Mucosa of rectum (tissue), 2 donors: ENCODE measurements around the gene TGFBR3.

Experiments used
- H3K27ac ChIP-seq, 2 donors: one replicate each; pipeline ENCODE4 v1.7.0; 2013; ENCODE audit warnings: inconsistent platforms in 2 of 2, low read depth in 2 of 2, low read length in 2 of 2
- H3K27me3 ChIP-seq, 2 donors: one replicate each; pipeline ENCODE4 v1.7.0; 2013; ENCODE audit warnings: low read length in 2 of 2; ENCODE audit not compliant: control insufficient read depth in 2 of 2, insufficient read depth in 2 of 2
- H3K36me3 ChIP-seq, 2 donors: one replicate each; pipeline ENCODE4 v1.7.0; 2013; ENCODE audit warnings: low read length in 2 of 2; ENCODE audit not compliant: control insufficient read depth in 2 of 2, insufficient read depth in 2 of 2
- H3K4me1 ChIP-seq, 2 donors: one replicate each; pipeline ENCODE4 v1.7.0; 2013; ENCODE audit warnings: low read length in 2 of 2, mild to moderate bottlenecking in 1 of 2; ENCODE audit not compliant: control insufficient read depth in 2 of 2, insufficient read depth in 2 of 2
- H3K4me3 ChIP-seq, 2 donors: one replicate each; pipeline ENCODE4 v1.7.0; 2013; ENCODE audit warnings: low read length in 2 of 2
- H3K9ac ChIP-seq, 2 donors: one replicate each; pipeline ENCODE4 v1.7.0; 2013; ENCODE audit warnings: low read length in 2 of 2, low read depth in 1 of 2, mild to moderate bottlenecking in 1 of 2
- H3K9me3 ChIP-seq, 2 donors: one replicate each; pipeline ENCODE4 v1.7.0; 2013; ENCODE audit warnings: low read length in 2 of 2; ENCODE audit not compliant: control insufficient read depth in 2 of 2
- donor health status: healthy.
- donor health status: Normal muscosa, but diverticular disease.

Gene TGFBR3

GRCh38 chr1:91661121-91661520 lies 224.8 kb downstream of the TGFBR3 start:
- Histone ChIP-seq H3K4me1 (no peaks in the 10 kb centered on the region), H3K36me3 (no peaks in the 10 kb centered on the region), H3K9me3 (peaks cover 0 to 4% of the 10 kb centered on the region in 2 donors), H3K27ac (no peak overlapping the region), H3K27me3 (no peaks in the 10 kb centered on the region), H3K9ac (no peak overlapping the region), H3K4me3 (no peak overlapping the region)

- no peaks in the 10 kb centered on the region for H3K27me3 ChIP-seq
- H3K9ac ChIP-seq: no peak overlapping the region
- no peaks in the 10 kb centered on the region for H3K4me1 ChIP-seq
- no peak overlapping the region for H3K27ac ChIP-seq
- H3K36me3 ChIP-seq: no peaks in the 10 kb centered on the region
- no peak overlapping the region for H3K4me3 ChIP-seq
- peaks cover 0 to 4% of the 10 kb centered on the region in 2 donors for H3K9me3 ChIP-seq
Measured at GRCh38 chr1:91660708-91661107, 225.2 kb downstream of the TGFBR3 start.

GRCh38 chr1:91655912-91656449 lies 230.0 kb downstream of the TGFBR3 start:
- Histone ChIP-seq H3K4me3 (no peak overlapping the region), H3K27ac (no peak overlapping the region), H3K4me1 (no peaks in the 10 kb centered on the region), H3K9ac (no peak overlapping the region), H3K9me3 (peaks cover 0 to 4% of the 10 kb centered on the region in 2 donors), H3K27me3 (no peaks in the 10 kb centered on the region), H3K36me3 (no peaks in the 10 kb centered on the region)

- H3K9ac ChIP-seq: no peak overlapping the region
- H3K4me1 ChIP-seq: no peaks in the 10 kb centered on the region
- H3K27ac ChIP-seq: no peak overlapping the region
- no peaks in the 10 kb centered on the region for H3K27me3 ChIP-seq
- no peaks in the 10 kb centered on the region for H3K9me3 ChIP-seq
- H3K36me3 ChIP-seq: no peaks in the 10 kb centered on the region
- no peak overlapping the region for H3K4me3 ChIP-seq
Measured at GRCh38 chr1:91653183-91653582, 232.8 kb downstream of the TGFBR3 start.

GRCh38 chr1:91651661-91652071 lies 234.3 kb downstream of the TGFBR3 start:
- no peaks in the 10 kb centered on the region for H3K4me1 ChIP-seq
- H3K4me3 ChIP-seq: no peak overlapping the region
- H3K9ac ChIP-seq: no peak overlapping the region
- H3K27ac ChIP-seq: peak overlapping the region; percentile 49 to 53
- no peaks in the 10 kb centered on the region for H3K9me3 ChIP-seq
- H3K27me3 ChIP-seq: no peaks in the 10 kb centered on the region
- H3K36me3 ChIP-seq: no peaks in the 10 kb centered on the region

GRCh38 chr1:91651243-91651642 lies 234.7 kb downstream of the TGFBR3 start:
- no peaks in the 10 kb centered on the region for H3K4me1 ChIP-seq
- H3K36me3 ChIP-seq: no peaks in the 10 kb centered on the region
- H3K9ac ChIP-seq: no peak overlapping the region
- no peaks in the 10 kb centered on the region for H3K9me3 ChIP-seq
- H3K27ac ChIP-seq: peak overlapping the region; percentile 49 to 53
- no peak overlapping the region for H3K4me3 ChIP-seq
- H3K27me3 ChIP-seq: no peaks in the 10 kb centered on the region

GRCh38 chr1:91650764-91651163 lies 235.2 kb downstream of the TGFBR3 start:
- Histone ChIP-seq H3K9me3 (no peaks in the 10 kb centered on the region), H3K4me1 (no peaks in the 10 kb centered on the region), H3K4me3 (no peak overlapping the region), H3K9ac (no peak overlapping the region), H3K27ac (peak overlapping the region; percentile 49 to 56), H3K36me3 (no peaks in the 10 kb centered on the region), H3K27me3 (no peaks in the 10 kb centered on the region)

GRCh38 chr1:91647061-91647460 lies 238.9 kb downstream of the TGFBR3 start:
- H3K27ac ChIP-seq: no peak overlapping the region
- H3K36me3 ChIP-seq: no peaks in the 10 kb centered on the region
- no peaks in the 10 kb centered on the region for H3K4me1 ChIP-seq
- H3K27me3 ChIP-seq: no peaks in the 10 kb centered on the region
- H3K9me3 ChIP-seq: no peaks in the 10 kb centered on the region
- no peak overlapping the region for H3K4me3 ChIP-seq
- H3K9ac ChIP-seq: no peak overlapping the region

GRCh38 chr1:91645031-91645430 lies 240.9 kb downstream of the TGFBR3 start:
- no peaks in the 10 kb centered on the region for H3K9me3 ChIP-seq
- no peak overlapping the region for H3K4me3 ChIP-seq
- H3K36me3 ChIP-seq: no peaks in the 10 kb centered on the region
- H3K9ac ChIP-seq: no peak overlapping the region
- no peak overlapping the region for H3K27ac ChIP-seq
- no peaks in the 10 kb centered on the region for H3K27me3 ChIP-seq
- H3K4me1 ChIP-seq: no peaks in the 10 kb centered on the region

GRCh38 chr1:91643431-91643830 lies 242.5 kb downstream of the TGFBR3 start:
- Histone ChIP-seq H3K27ac (no peak overlapping the region), H3K36me3 (no peaks in the 10 kb centered on the region), H3K9me3 (no peaks in the 10 kb centered on the region), H3K27me3 (no peaks in the 10 kb centered on the region), H3K9ac (no peak overlapping the region), H3K4me3 (no peak overlapping the region), H3K4me1 (no peaks in the 10 kb centered on the region)
